SH-SY5Y (cell line): Measurements from ENCODE around the gene ABHD4.

ENCODE experiments used
- GATA2 ChIP-seq: IDR thresholded peaks from 2 replicates; pipeline ENCODE4 v1.6.1; 2011; ENCODE audit warnings: mild to moderate bottlenecking, low read depth, low read length
- GATA3 ChIP-seq: IDR thresholded peaks from 2 replicates; pipeline ENCODE4 v1.6.1; 2011; ENCODE audit warnings: low read depth, mild to moderate bottlenecking, low read length, moderate library complexity

GRCh38 chr14:22656226-22656625 is 58.1 kb downstream of the ABHD4 start:
- TF ChIP-seq GATA3 (no peak), GATA2 (no peak)
